ENCODE results near the gene HNRNPL.

The HNRNPL gene

DNA sequence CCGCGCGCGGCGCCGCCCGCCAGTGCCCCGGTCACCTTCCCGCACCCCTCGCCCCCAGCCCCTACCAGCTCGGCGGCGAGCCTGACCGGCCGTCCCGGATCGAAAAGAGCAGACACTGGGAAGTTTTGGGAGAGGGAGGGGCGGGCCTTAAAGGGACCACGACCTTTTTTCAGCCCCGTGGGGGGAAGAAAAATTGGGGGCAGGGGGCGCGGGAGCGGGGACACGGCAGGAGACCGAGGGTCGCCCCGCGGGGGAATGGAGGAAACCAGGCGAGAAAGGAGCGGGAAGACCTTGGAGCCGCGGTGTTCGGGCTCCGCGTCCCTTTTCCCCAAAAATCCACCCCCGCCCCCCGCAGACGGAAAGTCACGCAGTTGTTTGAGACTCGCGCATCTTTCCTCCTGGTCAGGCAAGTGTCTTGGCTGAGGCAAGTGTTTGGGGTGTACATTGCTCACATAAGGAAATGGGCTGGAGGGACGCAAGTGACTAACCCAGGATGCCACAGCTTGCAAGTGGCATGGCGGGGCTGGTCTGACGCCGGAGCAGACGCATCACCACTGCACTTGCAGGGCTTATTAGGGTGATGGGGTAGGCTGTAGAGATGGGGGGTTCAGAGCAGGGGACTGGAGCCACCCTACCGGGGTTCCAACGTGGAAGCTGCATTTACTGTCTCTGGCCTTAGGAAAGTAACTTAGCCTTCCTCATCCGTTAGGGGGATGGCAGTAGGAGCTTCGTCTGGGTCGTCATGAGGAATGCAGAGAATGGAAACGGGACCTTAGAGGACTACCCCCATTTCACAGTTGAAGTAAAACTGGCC is 2.7 kb upstream of the HNRNPL start:
- peaks cover 14% of the 10 kb centered on the region for H3K4me1 ChIP-seq (ENCODE audit: control insufficient read depth, insufficient read depth, low read length, poor library complexity, severe bottlenecking)
- 1 to 6% methylated on average over 8 to 25 of the region's 52 CpGs for WGBS, 2 experiments (ENCODE audit: insufficient coverage in 2 of 2)

DNA sequence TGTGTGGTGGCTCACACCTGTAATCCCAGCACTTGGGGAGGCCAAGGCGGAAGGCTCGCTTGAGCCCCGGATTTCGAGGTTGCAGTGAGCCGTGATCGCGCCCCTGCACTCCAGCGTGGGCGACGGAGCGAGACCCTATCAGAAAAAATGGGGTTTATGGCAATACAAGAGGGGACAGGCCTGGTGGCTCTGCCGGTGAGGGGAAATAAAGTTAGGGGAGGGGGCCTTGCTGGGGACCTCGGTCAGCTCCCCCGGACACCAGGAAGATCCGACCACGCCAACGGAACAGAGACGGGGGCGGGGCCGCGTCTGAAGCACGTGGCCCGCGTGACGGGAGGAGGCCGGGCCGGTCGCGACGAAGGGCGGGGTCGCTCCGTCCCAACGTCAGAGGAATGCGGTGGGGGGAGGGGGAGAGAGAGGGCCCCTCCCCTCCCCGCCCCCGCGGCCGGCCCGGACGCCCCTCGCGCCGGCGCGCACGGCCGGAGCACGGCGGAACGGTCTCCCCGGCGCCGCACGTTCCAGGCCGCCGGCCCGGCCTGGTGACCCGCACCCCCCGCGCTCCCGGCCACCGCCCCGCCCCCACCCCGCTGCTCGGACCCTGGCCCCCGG is 1.9 kb upstream of the HNRNPL start:
- H3K4me1 ChIP-seq (ENCODE audit: control insufficient read depth, insufficient read depth, low read length, poor library complexity, severe bottlenecking) = peaks cover 21% of the 10 kb centered on the region
- 5 to 7% methylated on average over 22 to 35 of the region's 67 CpGs for WGBS, 2 experiments (ENCODE audit: insufficient coverage in 2 of 2)
- peak overlapping the region; percentile 76 for H3K4me3 ChIP-seq (ENCODE audit: extremely low read depth, insufficient read depth, low read length, poor library complexity, severe bottlenecking)

More for the DNA sequence above, 2.7 kb upstream of the HNRNPL start:
- H3K4me3 ChIP-seq (ENCODE audit: extremely low read depth, insufficient read depth, low read length, poor library complexity, severe bottlenecking) = peak overlapping the region; percentile 76
- peaks cover 5% of the 10 kb centered on the region for H3K9me3 ChIP-seq (ENCODE audit: control insufficient read depth, low read length)
- peaks cover 15% of the 10 kb centered on the region for H3K36me3 ChIP-seq (ENCODE audit: control insufficient read depth, insufficient read depth, low read length)
- H3K27ac ChIP-seq (ENCODE audit: low read depth, low read length, severe bottlenecking) = peak overlapping the region; percentile 96

DNA sequence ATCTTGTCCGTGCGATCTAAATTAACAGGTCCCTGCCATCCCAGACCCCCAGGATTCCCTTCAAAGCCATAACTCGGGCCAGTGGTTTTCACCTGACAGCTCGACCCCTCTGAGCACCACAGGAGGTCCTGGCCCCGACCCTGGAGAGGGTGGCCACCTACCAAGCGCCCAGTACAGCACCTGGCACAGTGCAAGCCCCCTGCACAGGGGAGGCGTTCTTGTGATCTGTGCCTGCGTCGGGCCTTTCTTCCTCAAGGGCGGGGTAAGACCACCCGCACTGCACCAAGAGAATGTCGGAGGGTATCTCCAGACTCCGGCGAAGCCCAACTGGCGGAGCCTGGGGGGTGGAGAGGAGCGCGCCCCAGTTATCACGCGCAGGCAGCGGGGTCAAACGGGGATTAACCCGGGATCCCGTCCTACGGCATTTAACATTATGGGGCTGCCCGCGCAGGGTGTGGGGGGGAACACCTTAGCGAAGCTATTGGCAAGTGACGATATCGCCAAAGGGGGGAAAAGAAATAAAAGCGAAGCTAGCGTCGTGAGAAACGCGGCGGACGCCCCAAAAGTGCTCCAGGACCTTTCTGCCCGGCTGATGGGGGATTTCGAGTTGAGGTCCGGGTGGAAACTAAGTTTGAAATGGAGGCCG is 1.3 kb upstream of the HNRNPL start:
- WGBS, 2 experiments (ENCODE audit: insufficient coverage in 2 of 2) = 18 to 21% methylated on average over 36 to 37 of the region's 40 CpGs
- peaks cover 21% of the 10 kb centered on the region for H3K4me1 ChIP-seq (ENCODE audit: control insufficient read depth, insufficient read depth, low read length, poor library complexity, severe bottlenecking)

More for the DNA sequence above, 1.9 kb upstream of the HNRNPL start:
- H3K36me3 ChIP-seq (ENCODE audit: control insufficient read depth, insufficient read depth, low read length) = peaks cover 22% of the 10 kb centered on the region
- peak overlapping the region; percentile 96 for H3K27ac ChIP-seq (ENCODE audit: low read depth, low read length, severe bottlenecking)
- peaks cover under 1% of the 10 kb centered on the region for H3K9me3 ChIP-seq (ENCODE audit: control insufficient read depth, low read length)

DNA sequence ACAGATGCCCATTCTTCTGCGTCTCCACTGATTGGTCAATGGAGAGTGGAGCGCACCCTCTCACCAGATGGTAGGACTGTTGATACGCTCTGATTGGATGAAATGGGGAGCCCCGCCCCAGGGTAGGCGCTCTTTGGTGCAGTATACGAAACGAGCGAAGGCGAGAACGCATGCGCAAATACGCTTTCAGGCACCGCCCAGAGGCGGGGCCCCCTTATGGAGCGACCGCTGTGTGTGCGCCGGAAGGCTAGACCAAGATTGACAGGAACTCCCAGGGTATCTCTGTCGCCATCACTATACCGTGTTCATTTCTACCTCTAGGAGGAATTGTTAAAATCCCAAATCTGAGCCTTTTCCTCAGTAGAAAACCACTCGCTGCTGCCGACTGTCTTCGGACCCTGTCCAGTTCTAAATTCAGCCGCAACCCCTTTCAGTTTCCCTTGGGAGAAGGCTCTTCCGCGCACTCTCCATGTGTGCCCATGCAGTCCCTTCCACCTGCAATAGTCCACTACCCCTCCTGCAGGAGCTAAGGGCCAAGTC is 720 bp upstream of the HNRNPL start:
- H3K9me3 ChIP-seq (ENCODE audit: control insufficient read depth, low read length) = no peaks in the 10 kb centered on the region
- 2 to 3% methylated on average over 24 to 26 of the region's 26 CpGs for WGBS, 2 experiments (ENCODE audit: insufficient coverage in 2 of 2)
- peaks cover 35% of the 10 kb centered on the region for H3K36me3 ChIP-seq (ENCODE audit: control insufficient read depth, insufficient read depth, low read length)
- peaks cover 21% of the 10 kb centered on the region for H3K4me1 ChIP-seq (ENCODE audit: control insufficient read depth, insufficient read depth, low read length, poor library complexity, severe bottlenecking)
- H3K4me3 ChIP-seq (ENCODE audit: extremely low read depth, insufficient read depth, low read length, poor library complexity, severe bottlenecking) = peak overlapping the region; percentile 76
- peak overlapping the region; percentile 96 for H3K27ac ChIP-seq (ENCODE audit: low read depth, low read length, severe bottlenecking)

More for the DNA sequence above, 1.3 kb upstream of the HNRNPL start:
- Histone ChIP-seq H3K9me3 (ENCODE audit: control insufficient read depth, low read length) (no peaks in the 10 kb centered on the region), H3K27ac (ENCODE audit: low read depth, low read length, severe bottlenecking) (peak overlapping the region; percentile 96), H3K4me3 (ENCODE audit: extremely low read depth, insufficient read depth, low read length, poor library complexity, severe bottlenecking) (peak overlapping the region; percentile 76), H3K36me3 (ENCODE audit: control insufficient read depth, insufficient read depth, low read length) (peaks cover 29% of the 10 kb centered on the region)

DNA sequence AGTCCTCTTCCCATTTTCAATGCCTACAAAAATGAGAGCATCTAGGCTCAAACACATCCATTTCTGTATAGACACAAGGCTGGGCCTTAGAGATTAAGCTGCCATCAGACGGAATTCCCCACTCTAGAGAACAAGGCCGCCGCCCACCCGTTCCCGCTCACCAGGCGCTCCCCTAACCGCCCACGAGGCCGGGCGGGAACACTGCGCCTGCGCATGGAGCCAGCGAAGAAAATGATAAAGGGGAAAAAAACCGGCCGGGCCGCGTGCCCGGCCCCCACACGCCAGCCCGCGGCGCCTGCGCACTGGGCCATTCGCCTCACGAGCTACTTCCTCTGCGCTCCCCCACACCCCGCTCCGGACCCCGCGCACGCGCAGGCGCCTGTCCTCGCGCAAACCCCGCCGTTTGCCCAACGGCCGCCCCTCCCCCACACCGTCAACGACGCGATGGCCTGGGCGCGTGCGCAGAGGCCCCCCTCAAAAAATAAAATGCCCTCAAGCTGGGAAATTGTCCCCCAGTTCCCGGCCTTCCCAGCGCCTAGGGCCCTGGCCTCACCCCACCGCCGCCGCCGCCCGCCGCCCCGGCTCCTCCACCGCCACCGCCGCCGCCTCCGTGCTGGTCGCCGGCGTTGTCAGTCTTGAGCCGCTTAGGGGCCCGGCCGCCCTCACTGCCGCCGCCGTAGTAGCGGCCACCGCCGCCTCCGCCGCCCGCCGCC is 483 bp downstream of the HNRNPL start:
- peak overlapping the region; percentile 100 for H3K27ac ChIP-seq (ENCODE audit: low read depth, low read length, severe bottlenecking)
- no peaks in the 10 kb centered on the region for H3K9me3 ChIP-seq (ENCODE audit: control insufficient read depth, low read length)
- peaks cover 47% of the 10 kb centered on the region for H3K36me3 ChIP-seq (ENCODE audit: control insufficient read depth, insufficient read depth, low read length)
- peaks cover 25% of the 10 kb centered on the region for H3K4me1 ChIP-seq (ENCODE audit: control insufficient read depth, insufficient read depth, low read length, poor library complexity, severe bottlenecking)
- H3K4me3 ChIP-seq (ENCODE audit: extremely low read depth, insufficient read depth, low read length, poor library complexity, severe bottlenecking) = peak overlapping the region; percentile 91
- 0% methylated on average over 30 to 47 of the region's 76 CpGs for WGBS, 2 experiments (ENCODE audit: insufficient coverage in 2 of 2)

DNA sequence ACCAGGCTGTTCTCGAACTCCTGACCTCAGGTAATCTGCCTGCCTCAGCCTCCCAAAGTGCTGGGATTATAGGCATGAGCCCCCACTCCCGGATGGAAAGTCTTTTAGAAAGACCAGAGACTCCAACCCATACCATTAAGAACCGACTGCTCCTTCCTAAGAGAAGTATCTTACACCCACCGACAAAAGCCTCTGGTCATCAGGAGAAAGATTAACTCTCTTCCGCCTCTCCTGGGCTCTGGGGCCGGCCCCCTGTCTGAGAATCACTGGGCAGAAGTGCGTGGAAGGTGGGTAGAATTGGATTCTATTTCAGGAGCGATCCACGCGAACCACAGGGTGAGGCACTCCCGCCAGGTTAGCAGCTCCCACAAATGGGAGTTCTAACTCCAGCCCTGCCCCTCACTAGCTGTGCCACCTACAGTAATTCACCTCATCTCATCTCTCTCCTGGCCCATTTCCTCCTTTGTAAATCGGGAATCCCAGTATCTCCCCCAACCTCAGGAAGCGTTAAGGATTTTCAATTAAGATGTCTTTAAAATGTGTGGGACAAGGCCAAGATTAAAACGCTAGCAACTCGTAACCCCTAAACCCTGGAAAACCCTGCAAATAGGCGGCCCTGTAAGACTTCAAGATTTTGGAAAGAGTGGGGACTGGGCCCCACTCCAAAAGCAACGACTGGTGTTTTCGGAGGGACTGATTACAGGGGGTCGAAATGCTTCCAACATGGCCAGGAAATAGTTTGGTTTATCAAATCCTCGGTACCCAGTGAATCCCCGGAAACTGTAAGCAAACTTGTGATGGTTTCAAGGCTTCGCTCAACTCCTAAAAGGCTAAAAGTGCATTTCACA is 1.3 kb downstream of the HNRNPL start:
- no peaks in the 10 kb centered on the region for H3K9me3 ChIP-seq (ENCODE audit: control insufficient read depth, low read length)
- WGBS, 2 experiments (ENCODE audit: insufficient coverage in 2 of 2) = 21 to 36% methylated on average over 14 to 17 of the region's 22 CpGs
- peak overlapping the region; percentile 91 for H3K4me3 ChIP-seq (ENCODE audit: extremely low read depth, insufficient read depth, low read length, poor library complexity, severe bottlenecking)
- peaks cover 30% of the 10 kb centered on the region for H3K4me1 ChIP-seq (ENCODE audit: control insufficient read depth, insufficient read depth, low read length, poor library complexity, severe bottlenecking)
- peaks cover 54% of the 10 kb centered on the region for H3K36me3 ChIP-seq (ENCODE audit: control insufficient read depth, insufficient read depth, low read length)
- H3K27ac ChIP-seq (ENCODE audit: low read depth, low read length, severe bottlenecking) = peak overlapping the region; percentile 100

DNA sequence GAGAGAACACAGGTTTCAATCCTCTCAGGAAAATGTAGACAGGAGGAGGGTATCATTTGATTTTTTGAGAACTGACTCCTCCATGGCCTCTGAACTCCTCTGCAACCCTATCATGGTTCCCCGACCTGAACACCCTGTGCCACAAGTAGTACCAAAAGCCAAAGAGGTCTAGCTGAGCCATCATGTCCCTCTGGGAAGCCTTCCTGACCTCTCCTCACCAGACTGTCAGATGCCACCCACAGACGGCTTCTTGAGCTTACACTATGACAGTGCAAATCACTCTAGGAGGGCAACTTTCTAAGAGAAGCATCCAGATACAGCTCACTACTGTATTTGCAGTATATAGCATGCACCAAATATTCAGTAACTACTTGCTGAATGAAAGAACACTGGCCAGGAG is 3.7 kb downstream of the HNRNPL start:
- peaks cover 39% of the 10 kb centered on the region for H3K4me1 ChIP-seq (ENCODE audit: control insufficient read depth, insufficient read depth, low read length, poor library complexity, severe bottlenecking)
- H3K27ac ChIP-seq (ENCODE audit: low read depth, low read length, severe bottlenecking) = no peak overlapping the region
- H3K9me3 ChIP-seq (ENCODE audit: control insufficient read depth, low read length) = no peaks in the 10 kb centered on the region
- WGBS, 2 experiments (ENCODE audit: insufficient coverage in 2 of 2) = 89 to 100% methylated on average over 1 of the region's 2 CpGs
- no peak overlapping the region for H3K4me3 ChIP-seq (ENCODE audit: extremely low read depth, insufficient read depth, low read length, poor library complexity, severe bottlenecking)
- H3K36me3 ChIP-seq (ENCODE audit: control insufficient read depth, insufficient read depth, low read length) = peaks cover 79% of the 10 kb centered on the region

DNA sequence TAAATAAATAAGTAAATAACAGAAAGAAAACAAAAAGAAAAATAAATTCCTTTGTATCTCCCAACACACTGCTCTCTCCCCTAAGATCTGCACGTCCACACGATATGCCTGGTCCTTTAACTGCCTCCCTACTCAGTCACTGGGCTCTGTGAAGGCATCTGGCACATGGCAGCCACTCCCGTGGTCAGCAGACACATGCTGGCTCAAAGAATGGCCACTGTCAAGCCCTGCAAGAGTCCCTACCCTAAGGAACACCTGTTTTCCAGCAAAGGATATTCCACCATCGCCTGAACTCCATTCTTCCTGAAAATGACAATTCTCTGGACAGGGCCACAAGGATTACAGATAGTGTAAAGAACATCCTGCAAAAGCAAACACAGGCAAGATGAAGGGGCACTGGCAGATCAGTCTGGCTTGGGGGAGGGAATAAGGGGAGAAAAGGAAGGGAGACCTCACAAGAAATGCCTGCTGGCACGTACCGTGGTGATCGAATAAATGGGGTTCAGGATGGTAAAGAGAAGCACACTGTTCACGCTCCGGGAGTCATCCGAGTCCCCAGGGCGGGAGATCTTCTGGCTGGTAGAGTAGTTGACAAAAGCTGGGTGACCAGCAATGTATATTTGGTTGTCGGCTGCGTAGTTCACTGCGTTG is 4.3 kb downstream of the HNRNPL start:
- no peak overlapping the region for H3K4me3 ChIP-seq (ENCODE audit: extremely low read depth, insufficient read depth, low read length, poor library complexity, severe bottlenecking)

DNA sequence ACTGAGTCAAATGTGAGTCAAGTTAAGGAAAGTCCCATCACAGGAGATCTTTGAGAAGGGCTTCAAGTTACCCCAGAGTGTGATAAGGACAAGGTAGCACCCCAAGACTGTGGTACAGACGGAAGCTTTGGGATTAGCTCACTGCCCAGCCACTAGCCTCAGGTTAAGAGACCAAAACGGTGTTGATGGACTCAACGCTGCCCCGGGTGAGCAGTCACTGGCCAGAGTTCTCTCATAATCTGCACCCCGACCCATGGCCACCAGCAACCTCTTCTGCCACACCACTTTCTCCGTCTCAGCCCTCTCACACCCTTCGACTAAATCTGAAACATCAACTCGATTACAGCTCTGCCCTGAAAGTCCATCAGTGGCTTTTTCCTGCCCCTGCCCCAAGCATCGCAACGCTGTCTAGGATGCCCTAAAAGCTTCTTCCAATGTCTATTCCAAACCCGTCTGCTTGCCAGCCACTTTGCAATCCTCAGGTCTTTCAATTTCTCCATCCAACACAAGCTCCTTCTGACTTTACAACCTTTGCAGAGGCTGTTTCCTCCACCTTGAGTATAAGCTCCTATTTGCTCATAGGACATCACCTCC is 5.6 kb downstream of the HNRNPL start:
- peaks cover 98% of the 10 kb centered on the region for H3K36me3 ChIP-seq (ENCODE audit: control insufficient read depth, insufficient read depth, low read length)
- no peaks in the 10 kb centered on the region for H3K9me3 ChIP-seq (ENCODE audit: control insufficient read depth, low read length)
- 96 to 99% methylated on average over 9 to 11 of the region's 11 CpGs for WGBS, 2 experiments (ENCODE audit: insufficient coverage in 2 of 2)
- H3K4me3 ChIP-seq (ENCODE audit: extremely low read depth, insufficient read depth, low read length, poor library complexity, severe bottlenecking) = no peak overlapping the region
- H3K4me1 ChIP-seq (ENCODE audit: control insufficient read depth, insufficient read depth, low read length, poor library complexity, severe bottlenecking) = peaks cover 52% of the 10 kb centered on the region
- no peak overlapping the region for H3K27ac ChIP-seq (ENCODE audit: low read depth, low read length, severe bottlenecking)

More for the DNA sequence above, 4.3 kb downstream of the HNRNPL start:
- WGBS, 2 experiments (ENCODE audit: insufficient coverage in 2 of 2) = 93 to 94% methylated on average over 7 to 11 of the region's 14 CpGs
- H3K4me1 ChIP-seq (ENCODE audit: control insufficient read depth, insufficient read depth, low read length, poor library complexity, severe bottlenecking) = peaks cover 41% of the 10 kb centered on the region
- no peaks in the 10 kb centered on the region for H3K9me3 ChIP-seq (ENCODE audit: control insufficient read depth, low read length)
- H3K27ac ChIP-seq (ENCODE audit: low read depth, low read length, severe bottlenecking) = no peak overlapping the region
- peaks cover 85% of the 10 kb centered on the region for H3K36me3 ChIP-seq (ENCODE audit: control insufficient read depth, insufficient read depth, low read length)
